ENCODE data around the gene ANKRA2.

Gene ANKRA2

GRCh38 chr5:73565139-73565968, at the start of gene ANKRA2, which contains the start of gene UTP15:
TSS of gene ANKRA2 (minus strand) at chr5:73565639. CDS start at chr5:73562881, 2,758 bp downstream.
TSS of gene UTP15 (plus strand) at chr5:73565743. CDS start at chr5:73567345, 1,602 bp downstream.
- DNase-seq = peak; percentile 96 to 99

- DNase-seq = no peak
Observed at GRCh38 chr5:73615085-73615484, 49.6 kb upstream of the ANKRA2 start.

- DNase-seq = no peak
Observed at GRCh38 chr5:73612799-73613198, 47.4 kb upstream of the ANKRA2 start.

GRCh38 chr5:73607228-73607627, 41.8 kb upstream of the ANKRA2 start:
- DNase-seq = no peak

- no peak for DNase-seq
Observed at GRCh38 chr5:73606206-73606753, 40.8 kb upstream of the ANKRA2 start.

- no peak for DNase-seq
Observed at GRCh38 chr5:73605223-73606087, 40.0 kb upstream of the ANKRA2 start.

GRCh38 chr5:73603998-73604397, 38.6 kb upstream of the ANKRA2 start:
- no peak for DNase-seq

- DNase-seq = no peak
Observed at GRCh38 chr5:73599380-73599779, 33.9 kb upstream of the ANKRA2 start.

- DNase-seq = no peak
Observed at GRCh38 chr5:73596705-73597328, 31.4 kb upstream of the ANKRA2 start.

GRCh38 chr5:73592551-73592950, 27.1 kb upstream of the ANKRA2 start:
- no peak for DNase-seq

GRCh38 chr5:73591698-73592501, 26.5 kb upstream of the ANKRA2 start:
- no peak for DNase-seq

GRCh38 chr5:73591102-73591695, 25.8 kb upstream of the ANKRA2 start:
- DNase-seq = peak; percentile 2

GRCh38 chr5:73587923-73588322, 22.5 kb upstream of the ANKRA2 start:
- no peak for DNase-seq

- DNase-seq = no peak
Observed at GRCh38 chr5:73582285-73583145, 17.1 kb upstream of the ANKRA2 start.

GRCh38 chr5:73565969-73566547, 619 bp upstream of the ANKRA2 start:
- DNase-seq = no peak

- no peak for DNase-seq
Observed at GRCh38 chr5:73564675-73565074, 764 bp downstream of the ANKRA2 start.

GRCh38 chr5:73564018-73564417, 1.4 kb downstream of the ANKRA2 start:
- DNase-seq = no peak

GRCh38 chr5:73558950-73559349, 6.5 kb downstream of the ANKRA2 start:
- DNase-seq = no peak

- DNase-seq = no peak
Observed at GRCh38 chr5:73552642-73553041, 12.8 kb downstream of the ANKRA2 start.

GRCh38 chr5:73550016-73550415, 15.4 kb downstream of the ANKRA2 start:
- DNase-seq = no peak

Measured in stimulated activated CD4-positive, alpha-beta T cell treated with anti-CD3 and anti-CD28 coated beads, Interleukin-4, amount 100 ng/mL, for 4 hours (primary cell).